ENCODE data around the gene WDR54.

GRCh38 chr2:74379851-74380789 lies 41.4 kb upstream of the WDR54 start, which contains the start of gene DCTN1:
- no peak for TF ChIP-seq CTCF (optimal IDR thresholded peaks at IDR 0.05 in 1 of 3, IDR thresholded peaks at IDR 0.05 in 1 of 3, conservative IDR thresholded peaks at IDR 0.05 in 1 of 3; ENCODE audit: extremely low read depth in 1 of 3, insufficient read depth in 2 of 3, low read length in 3 of 3)
- TF ChIP-seq EZH2 (IDR thresholded peaks at IDR 0.05; ENCODE audit: low read length): no peak
